ENCODE results near the gene ZNF274.
A peak's percentile ranks its signal among the peaks of the same experiment; 100 is the strongest.
"Not testable (repeated sequence)": the region's sequence is repeated elsewhere in the genome, so short reads cannot be mapped to it uniquely, and the experiment has no call there.

The ZNF274 gene

GRCh38 chr19:58228585-58229254 lies 45.9 kb downstream of the ZNF274 start, which contains the start of gene ZNF544:
Gene ZNF544 (plus strand): TSS chr19:58228914. CDS start chr19:58244024, 15,110 bp downstream.
- TF ChIP-seq, protein P1, sequence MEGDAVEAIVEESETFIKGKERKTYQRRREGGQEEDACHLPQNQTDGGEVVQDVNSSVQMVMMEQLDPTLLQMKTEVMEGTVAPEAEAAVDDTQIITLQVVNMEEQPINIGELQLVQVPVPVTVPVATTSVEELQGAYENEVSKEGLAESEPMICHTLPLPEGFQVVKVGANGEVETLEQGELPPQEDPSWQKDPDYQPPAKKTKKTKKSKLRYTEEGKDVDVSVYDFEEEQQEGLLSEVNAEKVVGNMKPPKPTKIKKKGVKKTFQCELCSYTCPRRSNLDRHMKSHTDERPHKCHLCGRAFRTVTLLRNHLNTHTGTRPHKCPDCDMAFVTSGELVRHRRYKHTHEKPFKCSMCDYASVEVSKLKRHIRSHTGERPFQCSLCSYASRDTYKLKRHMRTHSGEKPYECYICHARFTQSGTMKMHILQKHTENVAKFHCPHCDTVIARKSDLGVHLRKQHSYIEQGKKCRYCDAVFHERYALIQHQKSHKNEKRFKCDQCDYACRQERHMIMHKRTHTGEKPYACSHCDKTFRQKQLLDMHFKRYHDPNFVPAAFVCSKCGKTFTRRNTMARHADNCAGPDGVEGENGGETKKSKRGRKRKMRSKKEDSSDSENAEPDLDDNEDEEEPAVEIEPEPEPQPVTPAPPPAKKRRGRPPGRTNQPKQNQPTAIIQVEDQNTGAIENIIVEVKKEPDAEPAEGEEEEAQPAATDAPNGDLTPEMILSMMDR (conservative IDR thresholded peaks at IDR 0.05; ENCODE audit: low read depth, low read length) = peak; percentile 19
- peak; percentile 33 for DNase-seq (ENCODE audit: low read depth)
- peak within 1 kb of the TSS; percentile 83 for H3K4me3 ChIP-seq (ENCODE audit: low read length)

GRCh38 chr19:58229255-58229639 lies 46.4 kb downstream of the ZNF274 start:
- TF ChIP-seq, protein P1 (conservative IDR thresholded peaks at IDR 0.05; ENCODE audit: low read depth, low read length) = peak; percentile 56
- H3K4me3 ChIP-seq (ENCODE audit: low read length) = peak overlapping the region; percentile 83
- no peak for DNase-seq (ENCODE audit: low read depth)

DNA sequence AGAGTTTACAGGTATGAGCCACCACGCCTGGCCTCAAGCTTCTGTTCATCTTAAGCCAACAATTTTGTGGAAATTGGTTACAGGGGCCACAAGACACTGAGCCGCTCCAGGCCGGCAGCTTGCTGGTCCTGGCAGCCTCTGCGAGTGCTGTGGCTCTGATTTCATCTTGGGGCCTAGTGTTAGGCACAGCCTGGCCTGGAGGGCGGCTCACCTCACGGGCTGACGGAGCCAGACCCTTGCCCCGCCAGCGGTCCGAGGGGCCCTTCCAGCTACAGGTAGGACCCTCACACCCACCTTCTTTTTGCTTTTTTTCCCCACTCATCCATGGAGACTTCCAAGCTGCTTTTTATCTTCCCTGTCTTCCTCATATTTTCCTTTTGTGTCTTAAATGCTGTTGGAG lies 54.5 kb downstream of the ZNF274 start:
- no peak overlapping the region for H3K4me3 ChIP-seq (ENCODE audit: low read length)
- TF ChIP-seq, protein P1 (conservative IDR thresholded peaks at IDR 0.05; ENCODE audit: low read depth, low read length) = no peak
- DNase-seq (ENCODE audit: low read depth) = no peak

DNA sequence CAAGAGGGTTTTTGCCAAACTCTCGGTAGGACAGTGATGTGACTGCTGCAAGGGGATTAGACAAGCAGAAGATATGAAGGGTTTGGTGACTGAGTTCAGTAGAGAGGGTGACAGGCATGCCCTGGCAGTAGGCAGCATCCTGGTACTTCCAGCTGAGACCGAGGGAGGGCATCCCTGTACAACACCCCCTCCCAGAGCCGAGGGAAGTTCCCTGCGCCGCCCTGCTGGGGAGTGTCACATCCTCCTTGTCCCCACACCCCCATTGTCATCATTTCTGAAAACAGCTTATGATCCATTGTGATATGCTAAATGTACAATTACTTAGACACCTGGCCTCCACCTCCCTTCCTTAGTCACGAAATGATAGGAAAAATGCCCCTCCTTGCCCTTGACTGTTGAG lies 60.5 kb downstream of the ZNF274 start:
- H3K4me3 ChIP-seq (ENCODE audit: low read length) = no peak overlapping the region
- no peak for DNase-seq (ENCODE audit: low read depth)
- TF ChIP-seq, protein P1 (conservative IDR thresholded peaks at IDR 0.05; ENCODE audit: low read depth, low read length) = no peak

- no peak for DNase-seq (ENCODE audit: low read depth)
- no peak overlapping the region for H3K4me3 ChIP-seq (ENCODE audit: low read length)
- TF ChIP-seq, protein P1 (conservative IDR thresholded peaks at IDR 0.05; ENCODE audit: low read depth, low read length) = no peak
Measured at GRCh38 chr19:58248886-58249285, 66.0 kb downstream of the ZNF274 start.

GRCh38 chr19:58252102-58252685 lies 69.3 kb downstream of the ZNF274 start:
- DNase-seq (ENCODE audit: low read depth) = no peak
- TF ChIP-seq, protein P1 (conservative IDR thresholded peaks at IDR 0.05; ENCODE audit: low read depth, low read length) = no peak
- H3K4me3 ChIP-seq (ENCODE audit: low read length) = no peak overlapping the region

GRCh38 chr19:58258259-58258658 lies 75.4 kb downstream of the ZNF274 start:
- not testable (repeated sequence) for DNase-seq (ENCODE audit: low read depth)

More at GRCh38 chr19:58258259-58258658, 75.4 kb downstream of the ZNF274 start:
- not testable (repeated sequence) for H3K4me3 ChIP-seq (ENCODE audit: low read length)

Data from retinal pigment epithelial cell (primary cell).